HG03457 (cell line): ENCODE data around the gene CEBPZ.
"Not testable (repeated sequence)": the region's sequence is repeated elsewhere in the genome, so short reads cannot be mapped to it uniquely, and the experiment has no call there.

ENCODE experiments used
- ATAC-seq: cut with Tn5 transposase; IDR thresholded peaks from one replicate; pipeline ENCODE4 v1.9.1; 2021; ENCODE audit warnings: moderate number of reproducible peaks; ENCODE audit not compliant: unreplicated experiment

Gene CEBPZ, protein sequence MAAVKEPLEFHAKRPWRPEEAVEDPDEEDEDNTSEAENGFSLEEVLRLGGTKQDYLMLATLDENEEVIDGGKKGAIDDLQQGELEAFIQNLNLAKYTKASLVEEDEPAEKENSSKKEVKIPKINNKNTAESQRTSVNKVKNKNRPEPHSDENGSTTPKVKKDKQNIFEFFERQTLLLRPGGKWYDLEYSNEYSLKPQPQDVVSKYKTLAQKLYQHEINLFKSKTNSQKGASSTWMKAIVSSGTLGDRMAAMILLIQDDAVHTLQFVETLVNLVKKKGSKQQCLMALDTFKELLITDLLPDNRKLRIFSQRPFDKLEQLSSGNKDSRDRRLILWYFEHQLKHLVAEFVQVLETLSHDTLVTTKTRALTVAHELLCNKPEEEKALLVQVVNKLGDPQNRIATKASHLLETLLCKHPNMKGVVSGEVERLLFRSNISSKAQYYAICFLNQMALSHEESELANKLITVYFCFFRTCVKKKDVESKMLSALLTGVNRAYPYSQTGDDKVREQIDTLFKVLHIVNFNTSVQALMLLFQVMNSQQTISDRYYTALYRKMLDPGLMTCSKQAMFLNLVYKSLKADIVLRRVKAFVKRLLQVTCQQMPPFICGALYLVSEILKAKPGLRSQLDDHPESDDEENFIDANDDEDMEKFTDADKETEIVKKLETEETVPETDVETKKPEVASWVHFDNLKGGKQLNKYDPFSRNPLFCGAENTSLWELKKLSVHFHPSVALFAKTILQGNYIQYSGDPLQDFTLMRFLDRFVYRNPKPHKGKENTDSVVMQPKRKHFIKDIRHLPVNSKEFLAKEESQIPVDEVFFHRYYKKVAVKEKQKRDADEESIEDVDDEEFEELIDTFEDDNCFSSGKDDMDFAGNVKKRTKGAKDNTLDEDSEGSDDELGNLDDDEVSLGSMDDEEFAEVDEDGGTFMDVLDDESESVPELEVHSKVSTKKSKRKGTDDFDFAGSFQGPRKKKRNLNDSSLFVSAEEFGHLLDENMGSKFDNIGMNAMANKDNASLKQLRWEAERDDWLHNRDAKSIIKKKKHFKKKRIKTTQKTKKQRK

DNA sequence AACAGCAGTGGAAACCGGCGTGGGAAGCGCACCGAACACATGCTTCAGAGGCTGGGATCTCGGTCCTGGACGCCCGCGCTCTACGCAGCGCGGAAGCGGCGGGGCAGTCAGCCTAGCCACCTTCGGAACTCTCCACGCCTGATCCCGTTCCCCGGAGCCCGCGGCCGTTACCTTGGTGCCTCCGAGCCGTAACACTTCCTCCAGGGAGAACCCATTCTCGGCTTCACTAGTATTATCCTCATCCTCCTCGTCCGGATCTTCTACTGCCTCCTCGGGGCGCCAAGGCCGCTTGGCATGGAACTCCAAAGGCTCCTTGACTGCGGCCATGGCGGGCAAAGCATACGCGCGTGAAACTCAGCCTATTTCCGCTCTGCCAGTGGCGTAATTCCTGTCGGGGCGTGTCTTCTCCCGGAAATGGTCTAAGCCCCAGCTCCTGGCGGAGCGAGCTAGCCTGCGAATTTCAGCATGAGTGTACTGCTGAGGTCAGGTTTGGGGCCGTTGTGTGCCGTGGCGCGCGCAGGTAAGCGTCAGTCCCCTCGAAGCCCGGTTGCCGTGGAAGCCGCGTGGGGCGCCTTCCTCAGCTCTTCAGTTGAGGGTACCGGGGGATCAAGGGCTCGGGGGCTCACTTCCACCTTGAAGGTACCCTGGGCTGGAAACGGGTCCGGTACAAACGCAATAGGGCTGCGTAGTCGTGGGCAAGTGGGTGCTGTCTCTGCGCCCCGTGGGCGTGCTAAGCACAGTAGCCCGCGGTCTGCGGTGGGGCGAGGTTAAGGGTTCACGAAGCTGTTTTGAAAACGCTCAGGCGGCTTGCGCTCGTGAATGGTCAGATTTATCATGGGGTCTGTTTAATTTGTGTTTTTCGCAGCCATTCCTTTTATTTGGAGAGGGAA is at the start of gene CEBPZ, which contains the start of gene NDUFAF7:
CEBPZ (minus strand) TSS at position 356 of the 890 bp plus-strand sequence; CDS start at position 327, 29 bp downstream.
NDUFAF7 (plus strand) TSS at position 418 of the 890 bp plus-strand sequence; CDS start at position 466, 48 bp downstream.
- ATAC-seq, result peak; percentile 88

DNA sequence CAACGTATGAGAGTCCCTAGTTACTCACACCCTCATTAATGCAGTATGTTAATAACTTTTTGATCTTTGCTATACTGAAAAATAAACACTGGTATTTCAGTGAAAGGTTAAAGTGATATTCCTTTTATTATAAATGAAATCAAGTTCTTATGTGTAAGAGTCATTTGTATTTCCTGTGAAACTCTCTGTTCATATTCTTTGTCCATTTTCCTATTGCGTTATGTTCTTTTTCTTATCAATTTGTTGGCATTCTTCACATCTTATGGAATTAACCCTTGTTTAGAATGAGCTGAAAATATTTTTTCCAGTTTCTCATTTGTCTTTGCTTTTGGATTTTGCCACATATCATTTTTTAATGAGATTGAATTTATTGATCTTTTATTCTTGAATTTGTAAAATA is 44.9 kb upstream of the CEBPZ start:
- ATAC-seq, result no peak

DNA sequence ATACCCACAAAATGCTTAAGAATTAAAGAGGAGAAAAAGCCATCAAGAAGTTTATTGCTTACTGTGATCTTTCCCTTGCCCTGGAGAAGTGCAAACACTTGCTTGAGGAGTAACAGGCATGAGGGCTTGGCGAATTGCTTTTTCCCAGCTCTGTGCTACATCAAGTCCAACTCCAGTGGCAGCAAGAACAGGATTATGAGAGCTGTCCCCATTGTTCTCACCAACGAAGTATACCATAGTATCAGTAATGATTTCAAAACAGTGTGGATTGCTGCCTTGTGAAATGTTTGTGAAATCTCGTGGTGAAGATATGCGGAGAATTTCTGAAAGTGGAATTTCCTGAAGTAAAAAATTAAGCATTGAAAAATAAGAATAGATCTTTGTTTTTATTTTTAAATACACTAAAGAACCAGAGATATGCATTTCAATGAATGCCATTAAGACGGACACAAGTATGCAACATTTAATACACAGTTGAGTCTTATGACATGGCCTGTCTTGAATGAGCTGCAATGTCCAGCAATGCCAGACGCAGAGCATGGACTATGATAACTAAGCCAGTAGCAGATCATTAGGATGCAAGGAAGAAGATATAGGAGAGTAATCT is 43.1 kb upstream of the CEBPZ start:
- no peak for ATAC-seq

DNA sequence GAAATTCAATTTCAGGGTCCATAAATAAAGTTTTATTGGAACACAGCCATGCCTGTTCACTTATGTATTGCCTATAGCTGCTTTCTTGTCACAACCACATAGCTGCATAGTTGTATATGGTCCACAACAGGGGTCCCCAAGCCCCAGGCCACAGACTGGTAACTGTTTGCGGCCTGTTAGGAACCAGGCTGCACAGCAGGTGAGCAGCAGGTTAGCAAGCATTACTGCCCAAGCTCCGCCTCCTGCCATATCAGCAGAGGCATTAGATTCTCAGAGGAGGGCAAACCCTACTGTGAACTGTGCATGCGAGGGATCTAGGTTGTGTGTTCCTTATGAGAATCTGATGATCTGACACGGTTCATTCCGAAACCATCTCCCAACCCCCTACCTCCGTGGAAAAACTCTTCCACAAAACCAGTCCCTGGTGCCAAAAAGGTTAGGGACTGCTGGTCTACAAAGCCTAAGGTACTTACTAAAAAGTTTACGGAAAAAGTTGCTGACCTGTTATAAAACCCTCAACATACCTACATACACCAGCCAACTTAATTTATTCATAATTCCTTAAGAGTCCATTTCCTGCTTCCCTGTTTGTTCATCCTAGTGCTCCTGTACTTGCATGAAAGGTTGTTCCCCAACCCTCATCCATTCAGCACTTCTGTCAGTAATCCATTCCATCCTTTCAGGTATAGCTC is 40.1 kb upstream of the CEBPZ start:
- ATAC-seq, result no peak

DNA sequence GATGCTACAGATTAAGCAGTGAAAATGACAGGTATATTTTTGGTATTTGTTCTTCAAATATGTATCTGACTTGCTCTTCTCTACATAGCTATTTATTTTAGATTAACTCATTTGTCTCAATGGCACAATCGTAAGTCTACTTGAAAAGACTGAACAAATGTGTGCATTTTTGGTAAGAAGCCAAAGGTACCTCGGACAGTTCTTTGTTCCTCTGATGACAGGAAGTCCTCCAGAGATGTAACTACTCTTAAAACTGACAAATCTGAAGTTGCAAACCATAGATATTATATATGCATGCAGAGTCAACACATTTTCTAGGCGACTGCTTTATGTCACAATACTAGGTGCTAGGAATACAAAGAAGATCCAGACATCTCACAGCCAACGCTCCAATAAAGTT is 36.7 kb upstream of the CEBPZ start:
- ATAC-seq, result no peak

DNA sequence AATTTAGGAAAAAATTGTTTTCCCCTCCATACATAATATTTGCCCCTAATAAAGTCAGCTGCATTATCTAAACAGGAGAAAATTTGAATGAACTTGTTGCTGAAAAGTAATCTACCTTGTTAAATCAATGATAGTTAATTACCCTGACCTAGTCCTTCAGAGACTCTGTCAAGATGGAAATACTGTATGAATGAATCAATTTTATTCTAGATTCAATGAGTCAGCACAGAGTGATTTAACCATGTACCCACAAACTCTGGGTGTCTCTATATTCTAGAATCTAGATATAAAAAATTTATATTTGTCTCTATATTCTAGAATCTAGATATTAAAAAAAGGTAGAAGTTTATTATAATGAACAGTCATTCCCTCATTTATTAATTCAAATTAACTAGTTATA is 36.3 kb upstream of the CEBPZ start:
- ATAC-seq, result no peak

DNA sequence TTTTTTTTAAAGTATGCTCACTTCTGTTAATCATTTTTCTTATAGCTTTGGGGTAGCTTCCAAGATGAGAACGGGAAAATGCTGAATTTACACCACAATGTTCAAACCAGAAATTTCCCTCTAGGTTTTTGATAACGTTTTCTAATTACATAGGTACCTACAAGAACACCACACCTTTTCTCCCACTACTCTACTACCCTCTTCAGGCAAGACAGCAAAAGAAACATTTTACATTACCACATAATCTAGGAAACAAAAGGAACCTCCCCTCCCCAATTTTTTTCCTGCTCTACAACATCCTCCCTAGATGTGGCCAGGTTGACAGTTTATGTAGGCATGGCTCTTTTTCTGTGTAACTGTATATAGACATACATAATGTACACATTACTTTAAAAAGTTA is 32.4 kb upstream of the CEBPZ start:
- ATAC-seq, result no peak

DNA sequence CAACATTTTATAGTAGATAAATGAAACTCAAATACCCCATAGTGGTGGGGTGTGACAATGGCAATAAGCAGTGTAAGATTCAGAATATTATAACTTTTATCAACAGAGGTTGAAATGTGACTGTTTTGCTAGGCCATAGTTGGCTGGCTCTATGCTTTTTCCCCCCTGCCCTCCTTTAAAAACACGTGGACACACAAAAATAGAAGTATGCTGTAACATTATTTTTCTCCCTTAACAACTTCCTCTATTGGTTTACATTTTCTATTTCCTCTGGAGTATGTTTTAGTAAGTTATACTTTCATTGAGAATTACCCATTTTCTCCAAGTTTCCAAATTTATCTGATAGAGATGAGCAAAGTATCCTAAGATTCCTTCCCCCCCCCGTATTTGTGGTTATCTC is 31.1 kb upstream of the CEBPZ start:
- no peak for ATAC-seq

DNA sequence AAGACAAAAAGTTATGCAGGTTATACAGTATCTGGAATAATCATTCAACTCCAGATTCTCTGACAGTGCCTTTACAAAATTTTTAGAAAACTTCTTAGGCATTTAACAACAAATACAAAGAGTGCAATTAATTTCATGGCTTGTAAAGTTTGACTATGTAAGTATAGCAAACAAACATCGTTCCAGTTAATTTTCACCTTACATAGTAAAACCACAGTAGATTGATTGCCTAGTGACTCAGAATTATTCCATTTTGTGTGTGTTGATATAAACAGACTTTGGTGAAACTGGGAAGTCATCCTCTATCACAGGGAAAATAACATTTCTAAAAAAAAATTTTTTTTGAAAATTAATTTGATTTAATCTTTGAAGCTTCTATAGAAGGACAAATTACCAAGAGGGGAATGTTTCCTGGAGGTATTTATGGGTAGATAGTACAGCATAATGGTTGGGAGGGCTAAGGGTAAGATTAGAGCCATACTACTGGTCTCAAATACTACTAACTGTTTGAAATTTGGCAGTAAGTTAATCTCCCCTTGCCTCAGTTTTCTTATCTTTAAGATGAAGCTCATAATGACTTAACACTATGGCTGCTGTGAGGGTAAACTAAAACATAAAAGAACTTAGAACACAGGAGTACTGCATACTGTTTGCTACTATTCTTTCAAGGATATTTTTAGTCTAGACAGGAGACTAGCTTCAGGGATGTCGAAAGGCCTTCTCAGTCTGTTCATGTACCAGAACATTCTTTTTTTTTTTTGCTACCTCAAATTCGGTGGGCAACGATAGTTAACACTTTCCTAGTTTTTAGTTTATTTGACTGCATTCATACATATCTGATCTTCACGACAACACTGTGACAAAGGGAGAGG is 19.7 kb upstream of the CEBPZ start:
- ATAC-seq, result no peak

DNA sequence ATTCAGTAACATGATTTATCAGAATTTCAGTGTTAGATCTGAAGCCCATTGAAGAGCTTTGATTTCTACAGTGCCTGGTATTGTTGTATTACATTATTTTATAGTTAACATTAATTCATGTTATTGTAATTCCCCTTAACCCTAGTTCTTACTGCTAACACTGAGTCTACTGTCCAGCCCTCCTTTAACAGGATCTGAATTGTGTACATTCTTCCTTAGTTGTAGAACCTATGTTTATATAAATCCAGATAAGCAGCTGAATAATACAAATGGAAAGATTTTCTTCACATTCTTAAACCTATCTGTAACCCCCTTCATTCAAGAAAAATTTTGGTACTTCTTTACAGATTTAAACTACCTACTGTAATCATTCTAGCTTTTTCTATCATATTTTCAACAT is 14.8 kb upstream of the CEBPZ start:
- no peak for ATAC-seq

DNA sequence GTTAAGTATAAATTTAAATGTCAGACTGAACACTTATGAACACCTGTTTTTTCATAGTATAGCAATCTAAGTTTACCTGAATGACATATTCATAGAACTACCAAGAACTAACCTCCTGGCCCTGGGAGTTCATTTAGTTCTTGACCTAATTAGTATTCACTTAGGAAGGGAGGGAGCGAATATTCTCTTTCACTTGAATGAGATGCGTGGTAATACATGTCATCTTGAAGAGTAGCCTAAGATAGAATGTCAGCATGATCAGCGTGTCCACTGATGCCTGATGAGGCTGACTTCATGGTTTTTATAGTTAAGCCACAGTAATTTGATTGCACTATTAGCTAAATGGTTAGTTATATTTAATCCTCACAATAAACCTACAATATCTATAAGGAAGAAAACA is 13.4 kb upstream of the CEBPZ start:
- no peak for ATAC-seq

DNA sequence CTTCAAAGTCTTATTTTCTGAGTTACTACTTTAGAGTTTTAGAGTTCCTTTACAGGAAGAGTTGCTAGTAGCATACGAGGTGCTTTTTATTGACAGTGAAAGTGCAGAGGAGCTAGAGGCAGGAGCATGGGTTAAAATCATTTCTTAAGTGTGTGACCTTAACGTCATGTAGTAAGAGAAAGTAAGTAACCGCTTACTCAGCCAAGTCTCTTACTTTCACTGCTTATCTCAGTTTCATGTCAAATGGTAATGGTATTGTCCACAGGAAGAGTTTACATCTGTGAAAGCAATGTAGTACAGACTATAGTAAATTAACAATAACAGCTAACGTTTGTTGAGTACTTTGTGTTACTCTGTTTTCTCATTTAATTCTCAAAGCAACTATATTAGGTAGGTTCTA is 12.6 kb upstream of the CEBPZ start:
- no peak for ATAC-seq

DNA sequence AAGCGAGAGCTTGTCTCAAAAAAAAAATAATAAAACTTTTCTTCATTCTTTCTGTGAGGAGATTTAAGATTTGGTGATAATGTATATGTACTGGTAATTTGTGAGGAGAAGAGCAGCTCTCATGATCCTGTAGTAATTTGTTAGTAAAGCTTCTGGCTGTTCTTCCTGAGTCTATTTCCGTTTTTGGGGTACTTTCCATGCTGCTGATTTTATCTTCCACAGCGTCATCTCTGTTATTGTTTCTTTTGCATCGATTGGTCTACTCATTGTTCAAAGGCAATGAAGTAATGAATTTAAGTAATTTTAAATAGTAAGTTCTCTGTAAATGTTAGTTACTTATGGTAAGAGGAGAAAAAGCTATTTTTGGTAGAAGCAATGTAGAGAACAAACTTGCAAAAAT is 12.0 kb upstream of the CEBPZ start:
- no peak for ATAC-seq

DNA sequence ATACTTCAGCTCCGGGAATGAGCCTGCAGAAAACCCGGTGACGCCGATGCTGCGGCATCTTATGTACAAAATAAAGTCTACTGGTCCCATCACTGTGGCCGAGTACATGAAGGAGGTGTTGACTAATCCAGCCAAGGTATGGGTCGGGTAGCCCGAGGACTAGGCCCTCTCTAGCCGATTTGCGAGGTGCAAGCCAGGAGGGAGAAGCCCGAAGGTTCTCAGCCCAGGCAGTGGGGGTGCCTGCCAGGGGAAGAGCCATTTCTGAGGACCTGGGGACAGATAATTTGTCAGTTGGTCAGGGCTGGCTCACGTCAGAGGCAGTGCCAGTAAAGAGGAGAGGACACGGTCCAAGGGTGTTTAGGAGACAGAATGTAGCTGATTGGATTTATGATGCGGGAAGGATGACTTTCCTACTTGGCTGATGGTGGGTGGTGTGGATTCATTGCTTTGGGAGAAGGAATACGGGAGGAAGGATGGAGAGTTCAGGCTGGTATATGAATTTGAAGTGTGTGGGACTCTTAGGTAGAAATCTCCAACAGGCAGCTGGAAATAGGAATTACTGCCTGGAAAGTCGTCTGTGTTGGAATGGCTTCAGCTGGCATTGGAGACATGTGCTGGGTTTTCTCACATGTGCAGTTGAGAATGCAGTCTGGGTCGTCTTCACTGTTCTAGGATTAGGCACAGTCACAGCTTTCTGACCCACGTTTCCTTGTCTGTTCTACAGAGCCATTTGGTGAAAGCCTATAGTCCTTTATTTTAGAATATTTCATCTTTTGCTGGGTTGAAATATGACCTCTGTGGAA is 936 bp upstream of the CEBPZ start:
- ATAC-seq, result no peak

DNA sequence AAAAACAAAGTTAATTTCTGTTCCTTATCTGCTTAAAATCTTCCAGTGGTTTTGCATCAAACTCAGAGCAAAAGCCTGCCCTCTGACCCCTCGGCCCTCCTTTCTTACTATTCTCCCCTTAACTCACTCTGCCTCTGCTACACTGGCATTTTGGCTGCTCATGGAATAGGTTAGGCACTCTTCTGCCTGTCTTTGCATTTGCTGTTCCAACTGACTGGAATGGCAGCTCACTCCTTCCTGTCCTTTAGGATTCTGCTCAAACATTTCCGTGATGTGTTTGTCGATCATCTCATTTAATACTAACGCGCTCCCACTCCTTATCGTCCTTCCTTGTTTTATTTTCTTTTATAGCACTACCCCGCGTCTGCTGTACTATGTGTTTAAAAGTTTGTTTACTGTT is 815 bp downstream of the CEBPZ start:
- ATAC-seq, result no peak

DNA sequence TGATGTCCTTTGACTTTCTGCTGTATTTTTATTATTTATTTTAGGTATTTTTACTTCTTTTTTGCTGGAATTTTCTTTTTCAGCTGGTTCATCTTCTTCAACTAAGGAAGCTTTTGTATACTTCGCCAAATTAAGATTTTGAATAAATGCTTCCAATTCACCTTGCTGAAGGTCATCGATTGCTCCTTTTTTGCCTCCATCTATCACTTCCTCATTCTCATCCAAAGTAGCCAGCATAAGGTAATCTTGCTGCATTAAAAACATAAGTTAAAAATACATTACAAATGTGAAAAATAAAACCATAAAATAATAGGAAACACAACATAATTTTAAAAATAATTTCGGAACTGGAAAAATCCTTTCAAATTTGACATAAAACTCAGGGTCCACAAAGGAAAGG is 2.6 kb downstream of the CEBPZ start:
- ATAC-seq, result no peak

DNA sequence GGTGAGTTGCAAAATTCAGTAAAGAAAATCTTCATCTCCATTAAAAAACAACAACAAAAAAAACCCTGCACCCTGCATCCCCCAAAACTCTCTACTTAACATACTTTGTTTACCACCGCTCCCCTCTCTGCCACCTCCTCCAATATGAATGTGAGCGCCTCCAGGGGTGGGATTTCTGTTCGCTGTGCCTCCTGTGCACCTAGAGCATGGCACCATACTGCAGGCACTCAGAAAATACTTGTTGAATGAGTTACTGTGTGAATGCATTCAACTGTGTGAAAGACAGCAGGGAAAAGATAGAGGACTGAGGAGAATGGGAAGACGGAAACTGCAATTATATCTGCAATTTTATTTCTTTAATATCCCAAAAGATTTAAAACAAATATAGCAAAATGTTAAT is 4.5 kb downstream of the CEBPZ start:
- no peak for ATAC-seq

DNA sequence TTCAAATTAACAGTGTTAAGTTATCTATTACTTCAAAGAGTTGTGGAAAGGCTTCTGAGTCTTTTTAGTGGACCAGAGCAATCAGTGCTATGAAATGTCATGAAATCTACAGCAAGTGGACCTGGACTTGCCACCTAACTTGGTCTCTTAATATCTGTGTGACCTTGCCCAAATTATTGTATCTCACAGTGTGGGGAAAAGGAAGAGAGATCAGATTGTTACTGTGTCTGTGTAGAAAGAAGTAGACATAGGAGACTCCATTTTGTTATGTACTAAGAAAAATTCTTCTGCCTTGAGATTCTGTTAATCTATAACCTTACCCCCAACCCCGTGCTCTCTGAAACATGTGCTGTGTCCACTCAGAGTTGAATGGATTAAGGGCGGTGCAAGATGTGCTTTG is 6.3 kb downstream of the CEBPZ start:
- not testable (repeated sequence) for ATAC-seq
